GM18511 (cell line): ENCODE data around the gene CCR9.

Source experiments
- ATAC-seq: cut with Tn5 transposase; IDR thresholded peaks from one replicate; pipeline ENCODE4 v1.9.1; 2021; ENCODE audit warnings: mild to moderate bottlenecking, moderate library complexity; ENCODE audit not compliant: unreplicated experiment

CCR9 gene

DNA sequence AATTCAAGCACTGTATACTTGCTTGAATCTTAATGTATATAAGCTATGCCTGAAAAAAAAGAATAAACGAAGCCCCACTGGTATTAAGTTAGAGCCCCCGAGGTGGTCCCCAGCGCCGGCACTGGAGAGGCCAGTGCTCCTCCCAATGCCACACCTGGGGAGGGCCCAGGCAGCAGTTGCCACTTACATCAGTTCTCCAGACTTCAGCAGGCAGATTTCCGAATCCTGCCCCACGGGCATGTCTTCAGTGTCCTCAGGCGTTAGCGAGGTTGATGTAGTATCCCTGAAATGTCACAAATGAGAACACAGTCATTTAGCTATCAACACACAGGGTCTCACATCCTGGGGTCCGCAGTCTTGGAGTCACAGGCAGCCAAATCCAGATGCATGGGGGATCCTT, 49.9 kb downstream of the CCR9 start:
- no peak for ATAC-seq

DNA sequence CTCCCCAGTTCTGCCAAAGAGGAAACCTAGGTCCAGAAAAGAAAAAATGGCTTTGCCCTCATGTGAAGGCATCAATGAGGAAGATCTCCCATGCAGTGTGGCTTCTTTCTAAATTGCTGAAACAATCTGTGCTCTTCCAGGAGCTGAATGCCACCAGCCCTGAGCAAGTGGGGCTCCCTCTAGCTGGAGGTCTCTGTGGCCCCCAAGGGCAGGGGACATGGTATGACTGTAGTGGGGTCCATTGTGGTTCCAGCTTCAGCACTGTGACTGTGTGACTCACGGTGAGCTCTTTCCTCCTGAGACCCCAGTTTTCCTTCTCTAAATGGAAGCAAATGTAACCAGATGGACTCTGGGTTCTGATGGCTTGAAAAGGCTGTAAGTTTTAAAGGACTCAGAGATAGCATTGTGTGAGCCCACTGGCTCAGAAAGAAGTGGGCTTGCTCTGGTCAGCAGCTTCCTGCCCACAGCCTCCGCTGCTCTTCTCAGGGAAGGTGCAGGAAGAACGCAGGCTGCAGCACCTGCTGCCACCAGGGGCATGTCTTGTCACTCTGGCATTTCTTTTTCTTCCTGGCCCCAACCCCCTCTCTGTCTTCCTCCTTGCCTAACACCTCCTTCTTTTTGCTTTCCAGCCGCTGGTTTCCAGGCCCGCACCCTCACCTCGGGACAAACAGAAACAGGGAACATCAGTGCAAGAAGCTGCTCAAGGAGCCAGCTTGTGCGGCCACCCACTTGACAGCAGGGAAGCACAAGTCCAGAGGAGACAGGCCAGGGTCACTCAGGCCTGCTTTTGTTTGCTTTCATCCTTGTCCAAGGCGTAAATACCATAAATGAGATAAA, 51.1 kb downstream of the CCR9 start:
- no peak for ATAC-seq

DNA sequence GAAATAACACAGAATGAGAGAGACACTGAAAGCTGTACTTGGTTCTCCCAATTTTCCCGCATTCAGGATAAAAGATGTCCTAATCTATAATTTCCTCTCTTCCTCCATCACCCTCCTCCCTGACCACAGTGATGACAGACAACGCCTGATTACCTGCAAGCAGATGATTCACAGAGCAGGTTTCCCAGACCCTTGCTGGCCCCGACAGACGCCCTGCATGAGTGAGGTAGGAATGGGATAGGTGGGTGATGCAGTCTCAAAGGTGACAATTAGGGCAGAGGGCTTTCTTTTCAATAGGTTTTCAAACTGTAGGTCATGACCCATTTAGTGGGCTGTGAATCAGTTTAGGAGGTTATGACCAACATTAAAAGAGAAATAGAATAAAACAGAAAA, 51.7 kb downstream of the CCR9 start:
- ATAC-seq: no peak

DNA sequence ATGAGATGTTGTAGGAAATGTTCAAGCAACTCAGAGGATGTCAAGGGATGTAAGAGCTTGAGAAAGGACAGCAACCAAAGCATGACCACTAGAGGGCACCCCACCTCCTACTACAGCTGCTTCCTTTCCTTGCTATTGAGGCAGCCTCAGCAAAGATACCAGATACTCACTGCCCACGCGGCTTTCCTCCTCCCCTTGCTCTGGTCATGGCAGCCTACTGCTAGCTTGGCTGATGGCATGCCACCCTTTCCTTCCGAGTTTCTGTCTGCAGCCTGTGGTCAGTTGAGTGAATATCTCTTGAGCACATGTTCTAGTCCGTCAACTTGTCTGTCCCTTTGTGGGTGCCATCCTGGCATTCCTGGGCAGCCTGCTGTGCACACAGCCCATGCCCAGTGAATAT, 52.5 kb downstream of the CCR9 start:
- ATAC-seq: no peak

DNA sequence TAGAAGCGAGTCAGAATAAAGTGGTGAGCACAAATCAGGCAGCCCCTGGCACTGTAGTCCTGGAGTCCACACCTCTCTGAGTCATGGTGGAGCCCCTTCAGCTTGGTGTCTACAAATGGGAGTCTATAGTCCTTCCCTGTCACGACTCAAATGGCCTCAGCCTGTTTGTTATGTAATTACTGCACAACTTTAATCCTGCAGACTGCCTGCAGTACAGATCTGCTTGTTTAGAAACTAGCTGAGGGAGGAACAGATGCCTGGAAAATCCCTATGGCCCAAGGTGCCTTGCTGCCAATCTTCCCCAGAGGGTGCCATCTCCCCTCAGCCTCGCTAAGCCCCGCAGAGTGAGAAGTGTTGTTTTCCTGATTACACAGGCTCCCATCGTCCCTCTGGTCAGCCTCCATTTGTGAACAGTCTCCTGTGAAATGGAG, 53.0 kb downstream of the CCR9 start:
- no peak for ATAC-seq

DNA sequence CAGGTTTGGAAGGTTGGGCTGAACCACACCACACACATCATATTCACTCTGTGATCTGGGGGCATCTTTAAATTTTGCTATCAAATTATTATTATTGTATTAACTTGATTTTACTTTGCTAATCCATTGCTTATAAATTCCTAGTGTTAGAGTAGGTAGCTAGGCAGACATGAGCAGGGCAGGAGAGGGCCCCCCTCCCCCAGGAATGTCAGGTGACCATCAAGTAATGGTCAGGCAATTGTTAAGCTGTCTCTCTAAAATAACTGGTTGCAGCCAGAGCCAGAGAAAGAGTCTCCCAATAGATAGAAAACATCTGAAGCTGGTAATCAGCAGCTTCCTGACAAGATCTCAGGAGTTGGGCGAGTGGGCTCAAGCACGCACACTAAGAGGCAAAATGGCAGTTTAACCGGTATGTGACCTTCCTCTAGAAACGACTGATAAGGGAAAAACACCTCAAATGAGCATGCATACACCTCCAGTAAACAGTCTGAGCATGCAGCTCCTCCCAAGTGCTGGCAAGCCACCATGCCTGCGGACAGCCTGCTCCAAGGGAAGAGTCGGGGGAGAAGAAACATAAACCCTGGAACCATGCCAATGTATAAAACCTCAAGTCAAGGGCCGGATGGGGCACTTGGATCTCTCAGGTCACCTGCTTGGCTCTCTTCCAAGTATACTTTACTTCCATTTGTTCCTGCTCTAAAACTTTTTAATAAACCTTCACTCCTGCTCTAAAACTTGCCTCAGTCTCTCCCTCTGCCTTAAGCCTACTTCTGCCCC, 53.8 kb downstream of the CCR9 start:
- no peak for ATAC-seq

DNA sequence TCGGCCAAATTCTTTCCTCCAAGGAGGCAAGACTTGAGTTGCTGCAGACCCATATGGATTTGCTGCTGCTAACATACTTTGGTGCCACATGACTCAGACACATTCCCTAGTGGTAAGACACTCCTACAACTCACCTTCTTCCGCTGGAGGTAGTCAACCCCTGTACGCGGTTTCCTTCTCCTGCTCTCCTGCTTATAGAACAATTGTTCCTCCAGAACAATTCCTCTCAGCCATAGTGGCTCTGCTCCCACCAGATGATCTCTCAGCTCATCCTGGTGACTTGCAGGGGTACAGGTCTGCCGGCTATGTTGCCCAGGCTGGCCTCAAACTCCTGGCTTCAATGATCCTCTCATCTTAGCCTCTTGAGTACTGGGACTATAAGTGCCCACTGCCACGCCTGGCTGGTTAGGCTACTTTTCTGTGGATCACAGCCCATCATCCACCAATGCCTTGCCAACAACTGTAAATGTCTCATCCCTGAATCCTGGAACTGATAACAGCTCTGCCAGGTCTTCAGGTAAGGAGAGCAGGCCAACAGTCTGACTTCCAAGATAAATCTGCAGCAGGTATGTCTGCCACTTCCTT, 54.5 kb downstream of the CCR9 start:
- no peak for ATAC-seq

DNA sequence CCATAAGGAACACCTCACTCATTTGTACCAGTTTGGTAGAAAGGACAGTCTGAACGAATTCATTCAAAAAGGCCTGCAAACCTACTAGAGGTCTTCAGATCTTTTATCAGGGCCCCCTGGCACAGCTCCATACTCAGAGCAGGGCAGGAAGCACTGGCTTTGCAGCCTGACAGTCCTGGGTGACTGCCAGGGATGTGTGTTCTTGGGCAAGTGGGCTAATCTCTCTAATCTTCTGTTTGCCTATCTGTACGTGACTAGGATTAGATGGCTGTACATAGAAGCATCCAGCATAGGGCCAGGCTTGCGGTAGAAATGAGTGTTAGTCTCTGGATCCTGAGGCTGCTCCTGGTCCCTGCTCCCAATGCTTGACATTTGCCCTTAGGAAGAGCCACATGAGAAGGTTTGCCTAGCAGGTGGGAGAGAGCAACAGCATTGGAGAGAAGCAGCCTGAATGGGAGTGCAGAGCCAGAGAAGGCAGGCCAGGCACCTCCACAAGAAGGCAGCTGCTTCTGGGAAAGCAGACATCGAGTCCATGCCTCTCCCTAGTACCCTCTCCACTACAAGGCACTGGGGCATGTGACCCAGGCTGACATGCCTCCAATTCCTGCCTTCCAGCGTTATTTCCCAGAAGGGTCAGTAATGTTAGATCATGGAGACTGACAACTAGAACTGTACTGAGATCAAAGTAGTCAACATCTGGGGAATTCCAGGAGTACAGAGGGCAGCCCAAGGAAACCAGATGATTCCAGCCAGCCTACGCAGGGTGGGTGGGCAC, 55.9 kb downstream of the CCR9 start:
- ATAC-seq: no peak

DNA sequence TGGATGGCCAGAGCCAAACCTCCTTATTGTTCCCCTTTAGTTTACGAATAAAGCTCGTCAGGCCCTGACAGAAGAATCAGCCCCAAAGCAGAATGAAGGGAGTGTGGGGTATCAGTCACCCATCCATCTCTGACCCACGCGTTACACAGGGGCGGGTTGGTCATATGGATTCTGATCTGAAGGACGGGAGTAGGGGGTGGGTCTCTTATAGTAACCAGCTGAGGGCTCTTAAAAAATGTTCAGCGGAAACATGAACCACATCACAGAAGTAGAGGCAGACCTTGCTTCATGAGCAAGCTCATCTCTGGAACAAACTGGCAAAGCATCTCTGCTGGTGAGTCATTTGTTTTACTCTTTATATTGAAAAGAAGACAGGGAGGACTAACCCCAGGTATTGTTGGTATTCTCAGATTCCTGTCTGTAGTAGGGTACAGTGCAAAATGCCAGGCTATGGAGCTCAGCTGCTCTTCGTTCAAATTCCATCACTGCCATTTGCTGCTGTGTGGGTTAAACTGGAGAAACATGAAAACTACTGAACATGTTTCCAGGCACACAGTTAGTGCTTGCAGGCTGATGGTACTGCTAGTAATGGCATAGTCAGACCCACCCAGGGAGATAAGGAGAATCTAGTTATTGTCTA, 57.0 kb downstream of the CCR9 start, which contains the start of gene CXCR6:
Gene CXCR6, plus strand, starts transcription at position 258 of the 640 bp plus-strand sequence. CDS start 3,018 bp downstream, outside the sequence.
- ATAC-seq: no peak

DNA sequence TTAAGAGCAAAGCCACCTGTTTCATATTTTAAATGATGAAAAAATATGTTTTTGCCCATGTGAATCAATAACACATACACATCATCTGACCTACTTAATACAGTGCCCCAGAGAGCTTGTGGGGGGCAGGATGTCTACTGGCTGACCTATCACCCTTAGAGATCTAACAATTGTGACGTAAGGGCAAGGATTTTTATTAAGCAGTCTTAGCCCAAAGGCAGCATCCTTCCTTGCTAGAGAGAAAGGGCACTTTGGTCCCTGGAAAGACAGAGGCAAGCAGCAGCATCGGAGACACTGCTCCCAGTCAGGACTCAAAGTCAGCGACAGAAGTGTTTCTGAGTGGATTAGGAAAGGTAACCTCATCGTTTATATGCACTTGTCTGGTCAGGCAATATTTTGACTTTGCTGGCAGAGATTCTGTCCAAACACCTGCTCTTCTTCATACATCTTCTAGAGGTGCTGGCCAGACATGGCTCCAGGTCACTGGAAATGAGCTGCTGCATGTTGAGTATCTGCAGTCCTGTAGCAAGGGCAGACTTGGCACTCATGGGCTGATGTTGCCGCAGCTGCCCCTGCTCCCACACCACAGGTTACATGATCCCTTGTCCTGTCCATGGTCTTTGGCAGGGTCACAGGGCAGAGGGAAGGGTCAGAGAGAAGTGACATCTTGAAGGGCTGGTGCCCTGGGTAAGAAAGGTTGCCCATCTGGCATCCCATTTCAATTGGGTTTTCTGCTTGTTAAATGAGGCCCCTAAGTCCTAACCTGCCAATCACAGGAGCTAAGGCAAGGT, 58.7 kb downstream of the CCR9 start:
- ATAC-seq: no peak

DNA sequence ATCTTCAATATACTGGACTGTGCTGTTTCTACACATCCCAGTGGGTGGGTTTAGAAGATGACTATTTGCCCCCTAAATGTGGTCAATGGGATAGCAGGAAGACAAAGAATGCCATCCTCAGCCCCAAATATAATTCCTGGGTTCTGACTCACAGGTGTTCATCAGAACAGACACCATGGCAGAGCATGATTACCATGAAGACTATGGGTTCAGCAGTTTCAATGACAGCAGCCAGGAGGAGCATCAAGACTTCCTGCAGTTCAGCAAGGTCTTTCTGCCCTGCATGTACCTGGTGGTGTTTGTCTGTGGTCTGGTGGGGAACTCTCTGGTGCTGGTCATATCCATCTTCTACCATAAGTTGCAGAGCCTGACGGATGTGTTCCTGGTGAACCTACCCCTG, 60.0 kb downstream of the CCR9 start:
- ATAC-seq: no peak

DNA sequence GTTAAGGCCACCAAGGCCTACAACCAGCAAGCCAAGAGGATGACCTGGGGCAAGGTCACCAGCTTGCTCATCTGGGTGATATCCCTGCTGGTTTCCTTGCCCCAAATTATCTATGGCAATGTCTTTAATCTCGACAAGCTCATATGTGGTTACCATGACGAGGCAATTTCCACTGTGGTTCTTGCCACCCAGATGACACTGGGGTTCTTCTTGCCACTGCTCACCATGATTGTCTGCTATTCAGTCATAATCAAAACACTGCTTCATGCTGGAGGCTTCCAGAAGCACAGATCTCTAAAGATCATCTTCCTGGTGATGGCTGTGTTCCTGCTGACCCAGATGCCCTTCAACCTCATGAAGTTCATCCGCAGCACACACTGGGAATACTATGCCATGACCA, 60.5 kb downstream of the CCR9 start:
- ATAC-seq: no peak

DNA sequence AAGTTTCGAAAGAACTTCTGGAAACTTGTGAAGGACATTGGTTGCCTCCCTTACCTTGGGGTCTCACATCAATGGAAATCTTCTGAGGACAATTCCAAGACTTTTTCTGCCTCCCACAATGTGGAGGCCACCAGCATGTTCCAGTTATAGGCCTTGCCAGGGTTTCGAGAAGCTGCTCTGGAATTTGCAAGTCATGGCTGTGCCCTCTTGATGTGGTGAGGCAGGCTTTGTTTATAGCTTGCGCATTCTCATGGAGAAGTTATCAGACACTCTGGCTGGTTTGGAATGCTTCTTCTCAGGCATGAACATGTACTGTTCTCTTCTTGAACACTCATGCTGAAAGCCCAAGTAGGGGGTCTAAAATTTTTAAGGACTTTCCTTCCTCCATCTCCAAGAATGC, 61.0 kb downstream of the CCR9 start:
- ATAC-seq: no peak

DNA sequence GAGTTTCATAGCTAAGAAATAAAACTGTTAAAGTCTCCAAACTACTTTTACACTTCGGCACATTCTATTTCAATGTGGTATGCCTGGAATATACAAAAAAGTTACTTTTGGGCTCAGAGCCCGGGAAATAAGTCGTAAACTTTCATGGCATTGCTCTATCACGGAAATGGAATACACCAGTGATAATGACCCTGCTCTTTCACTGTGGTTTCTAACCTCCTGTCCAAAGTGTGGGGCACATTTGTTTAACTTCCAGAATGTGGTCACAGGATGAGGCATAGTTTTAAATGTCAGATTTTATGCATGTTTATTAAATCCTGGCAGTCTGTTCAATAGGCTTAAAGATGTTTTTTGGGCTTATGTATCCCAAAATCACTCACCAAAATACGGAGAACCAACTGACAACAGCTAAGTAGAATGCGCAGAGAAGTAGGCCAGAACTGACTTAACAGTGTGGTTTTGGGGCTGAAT, 62.0 kb downstream of the CCR9 start:
- no peak for ATAC-seq

DNA sequence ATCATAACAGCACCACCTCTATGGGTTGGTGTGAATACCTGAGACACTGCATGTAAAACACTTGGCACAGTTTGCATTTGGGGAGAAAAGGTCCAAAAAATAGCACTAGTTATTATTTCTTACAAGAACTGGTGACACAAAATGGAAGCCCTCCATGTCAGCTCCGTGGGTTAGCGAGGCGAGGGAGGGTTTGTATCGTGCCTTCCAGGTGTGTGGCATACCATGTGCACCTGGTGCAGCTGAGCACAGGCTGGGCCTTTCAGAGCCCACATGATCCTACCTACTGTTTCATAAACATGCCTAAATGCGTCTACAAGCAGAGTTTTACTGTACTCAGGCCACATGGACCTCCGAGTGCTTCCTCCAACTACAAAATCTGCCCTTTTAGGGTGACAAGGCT, 62.5 kb downstream of the CCR9 start:
- no peak for ATAC-seq

DNA sequence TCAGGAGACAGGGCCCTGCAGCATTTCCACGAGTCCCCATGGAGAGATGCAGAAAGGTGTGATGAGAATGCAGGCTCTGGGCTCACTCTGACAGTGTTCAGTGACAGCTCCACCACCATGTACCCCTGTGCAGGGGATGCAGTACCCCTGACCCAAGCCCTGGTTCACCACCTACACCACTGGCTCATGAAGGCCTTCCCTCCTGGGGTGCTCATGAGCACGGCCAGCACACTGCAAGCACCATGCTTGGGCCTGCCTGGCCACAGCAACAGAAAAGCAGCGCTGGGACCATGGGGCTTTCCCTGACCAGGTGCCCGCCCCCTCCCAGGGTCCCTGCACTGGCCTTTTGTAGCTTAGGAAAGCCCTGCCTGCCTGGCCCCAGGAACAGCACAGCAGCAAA, 63.1 kb downstream of the CCR9 start:
- ATAC-seq: no peak

DNA sequence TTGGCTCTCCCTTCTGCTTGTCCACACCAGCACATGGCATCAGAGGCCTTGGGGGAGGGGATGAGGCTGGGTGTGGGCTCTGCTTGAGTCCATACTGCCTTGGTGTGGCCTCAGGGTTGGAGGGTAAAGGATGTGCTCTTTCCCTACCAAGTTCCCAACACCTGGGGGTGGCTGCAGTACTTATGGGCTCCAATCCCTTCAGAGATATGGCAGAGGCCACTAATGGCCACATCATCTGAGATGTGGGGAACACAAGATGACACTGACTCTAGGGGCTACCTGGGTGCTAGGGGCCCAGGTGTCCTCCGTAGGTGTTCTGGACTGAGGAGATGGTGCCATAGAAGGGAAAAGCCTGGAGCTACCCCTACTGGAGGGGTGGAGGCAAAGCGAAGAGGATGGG, 63.8 kb downstream of the CCR9 start:
- no peak for ATAC-seq

DNA sequence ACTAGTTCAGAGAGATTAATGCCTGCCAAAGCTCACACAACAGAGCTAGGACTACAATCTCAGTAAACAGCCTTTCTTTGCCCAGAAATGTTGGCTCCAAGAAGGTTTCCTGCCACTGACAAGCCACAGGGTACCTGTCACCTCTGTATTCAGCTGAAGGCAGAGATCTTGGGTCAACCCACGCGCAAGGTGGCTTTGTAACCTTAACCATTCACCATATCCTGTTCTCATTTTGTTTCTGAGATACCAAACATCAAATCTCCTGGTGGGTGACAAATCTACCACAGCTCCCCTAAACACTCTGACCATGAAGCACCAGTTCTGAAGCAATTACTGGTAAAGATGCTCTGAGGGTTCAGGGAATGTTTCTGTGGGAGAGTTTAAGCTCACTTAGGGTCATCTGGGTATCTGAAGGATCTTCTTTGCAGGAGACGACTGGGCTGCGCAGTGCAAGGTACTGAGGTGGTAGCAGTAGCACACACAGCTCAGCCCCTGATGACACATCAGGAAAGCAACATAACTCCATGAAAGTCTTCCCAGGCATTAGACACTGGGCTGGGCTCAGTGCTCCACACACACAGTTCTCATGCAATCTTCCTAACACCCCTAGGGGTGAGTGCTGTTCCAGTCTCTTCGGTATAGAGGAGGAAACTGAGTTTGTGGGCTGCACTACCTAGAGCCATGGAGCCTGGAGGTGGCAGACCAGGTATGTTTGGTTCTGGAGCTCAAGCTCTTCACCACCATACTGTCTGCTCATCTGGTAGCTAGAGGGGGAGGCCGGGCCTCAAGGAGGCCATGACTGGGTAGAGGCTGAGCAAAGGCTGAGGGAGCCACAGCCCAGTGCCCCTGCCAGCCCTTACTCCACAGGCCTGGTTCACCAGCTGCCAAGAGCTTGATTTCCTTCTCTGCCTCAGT, 64.6 kb downstream of the CCR9 start:
- ATAC-seq: no peak

DNA sequence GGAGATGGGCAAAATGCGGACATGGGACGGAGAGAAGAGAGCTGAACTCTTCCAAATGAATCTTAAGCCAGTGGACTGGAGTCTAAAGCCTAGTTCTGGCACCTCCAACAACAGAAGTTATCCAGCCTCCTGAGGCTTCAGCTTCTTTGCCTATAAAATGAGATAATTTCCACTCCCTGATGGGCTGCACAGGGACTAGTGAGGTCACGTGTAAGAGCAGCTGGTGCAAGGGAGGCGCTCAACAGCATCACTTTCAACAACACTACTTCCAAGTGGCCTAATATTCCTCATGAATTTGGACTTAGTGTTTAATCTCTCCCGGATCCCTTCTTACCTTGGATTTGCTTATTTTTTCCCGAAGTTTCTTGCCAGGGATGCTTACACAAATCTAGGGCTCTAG, 65.6 kb downstream of the CCR9 start:
- no peak for ATAC-seq
